Inflammatory macrophage treated with lipopolysaccharide for 1 hour (primary cell): ENCODE results near the gene BPIFB6.
A peak's percentile ranks its signal among the peaks of the same experiment; 100 is the strongest.

Source experiments
- DNase-seq, 2 donors: peaks; one replicate each; pipeline ENCODE4 v3.0.0-alpha.2; 2020 to 2022

The BPIFB6 gene

DNA sequence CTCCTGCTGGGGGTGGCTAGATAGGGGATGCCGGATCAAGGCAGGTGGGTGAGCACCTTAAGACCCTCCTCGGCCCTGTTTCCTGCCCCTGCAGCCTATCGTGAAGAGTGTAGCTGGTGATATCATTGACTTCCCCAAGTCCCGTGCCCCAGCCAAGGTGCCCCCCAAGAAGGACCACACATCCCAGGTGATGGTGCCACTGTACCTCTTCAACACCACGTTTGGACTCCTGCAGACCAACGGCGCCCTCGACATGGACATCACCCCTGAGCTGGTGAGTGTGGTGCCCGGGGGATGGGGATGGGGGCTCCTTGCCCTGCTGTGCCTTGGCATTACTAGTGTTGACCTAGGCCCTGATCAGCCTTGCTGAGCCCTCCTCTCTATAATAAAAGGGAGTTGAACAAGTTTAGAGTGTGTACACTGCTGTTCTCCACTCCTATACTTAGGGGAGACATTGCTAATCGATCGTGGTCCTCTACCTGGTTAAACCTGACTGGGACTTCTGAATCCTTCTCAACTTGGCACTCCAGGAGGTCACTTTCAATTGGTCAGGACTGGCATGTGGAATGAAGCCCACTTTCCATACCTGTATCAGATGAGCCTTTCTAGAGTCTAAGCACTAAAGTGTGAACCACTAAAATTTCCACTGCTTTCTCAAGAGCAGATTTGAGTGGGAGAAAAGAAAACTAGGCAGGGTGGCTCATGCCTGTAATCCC is 33.3 kb downstream of the BPIFB6 start:
- DNase-seq, result no peak

DNA sequence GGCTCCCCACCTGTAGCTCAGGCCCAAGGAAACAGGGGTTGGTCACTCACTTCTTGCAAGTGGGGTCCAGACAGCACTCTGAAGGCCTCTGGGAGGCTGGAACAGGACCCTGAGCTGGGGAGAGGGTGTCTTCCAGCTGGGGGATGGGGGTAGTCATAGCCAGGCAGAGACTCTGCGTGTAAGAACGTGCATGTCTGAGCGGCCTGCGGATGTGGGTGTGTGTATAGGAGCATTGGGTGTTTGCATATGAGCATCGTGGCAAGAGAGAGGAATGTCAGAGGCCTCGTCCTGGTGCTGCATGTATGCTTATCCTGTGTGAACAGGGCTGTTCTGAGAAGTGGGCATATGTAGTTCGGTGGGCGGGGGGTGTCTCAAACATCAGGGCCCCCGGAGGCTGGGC is 34.3 kb downstream of the BPIFB6 start:
- no peak for DNase-seq

DNA sequence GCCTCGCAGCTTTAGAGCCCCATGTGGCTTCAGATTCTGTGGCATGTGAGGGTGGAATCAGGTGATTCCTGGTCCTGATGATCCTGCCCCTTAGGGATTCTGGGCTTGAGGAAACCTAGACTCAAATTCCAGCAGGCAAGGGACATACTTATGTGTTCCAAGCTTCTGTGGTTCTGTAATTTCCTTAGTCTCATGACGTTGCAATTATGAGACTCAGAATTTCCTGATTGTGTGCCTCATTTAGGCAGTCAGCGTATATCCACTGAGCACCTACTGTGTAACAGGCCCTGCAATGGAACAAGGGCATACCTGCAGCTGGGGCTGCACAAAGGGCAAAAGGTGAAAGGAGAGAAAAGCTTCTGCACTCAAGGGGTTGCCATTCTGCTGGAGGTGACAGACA is 36.4 kb downstream of the BPIFB6 start:
- no peak for DNase-seq

DNA sequence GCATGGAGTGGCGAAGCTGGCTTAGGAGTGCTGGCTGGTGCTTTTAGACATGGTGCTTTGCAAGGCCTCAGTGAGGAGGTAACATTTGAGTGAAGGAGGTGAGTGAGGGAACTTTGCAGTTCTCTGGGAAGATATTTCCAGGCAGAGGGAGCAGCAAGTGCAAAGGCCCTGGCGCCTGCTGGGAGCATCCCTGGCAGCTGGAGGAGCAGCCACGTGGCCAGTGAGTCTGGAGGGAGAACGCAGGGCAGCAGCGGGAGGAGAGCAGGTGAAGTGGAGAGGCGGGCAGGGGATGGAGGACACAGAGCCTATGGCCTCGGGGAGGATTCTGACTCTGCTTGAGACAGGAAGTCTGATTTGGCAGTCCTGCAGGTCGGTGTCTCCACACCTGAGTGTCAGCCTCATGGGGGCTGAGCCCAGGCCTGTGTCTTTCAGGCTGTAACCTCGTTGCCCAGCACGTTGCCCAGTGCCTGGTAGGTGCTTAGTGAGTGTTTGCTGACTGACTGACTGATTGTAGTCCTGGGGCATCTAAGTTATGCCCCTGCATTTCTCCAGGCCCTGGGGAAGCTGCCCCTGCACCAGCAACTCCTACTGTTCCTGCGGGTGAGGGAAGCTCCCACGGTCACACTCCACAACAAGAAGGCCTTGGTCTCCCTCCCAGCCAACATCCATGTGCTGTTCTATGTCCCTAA is 36.9 kb downstream of the BPIFB6 start:
- no peak for DNase-seq

DNA sequence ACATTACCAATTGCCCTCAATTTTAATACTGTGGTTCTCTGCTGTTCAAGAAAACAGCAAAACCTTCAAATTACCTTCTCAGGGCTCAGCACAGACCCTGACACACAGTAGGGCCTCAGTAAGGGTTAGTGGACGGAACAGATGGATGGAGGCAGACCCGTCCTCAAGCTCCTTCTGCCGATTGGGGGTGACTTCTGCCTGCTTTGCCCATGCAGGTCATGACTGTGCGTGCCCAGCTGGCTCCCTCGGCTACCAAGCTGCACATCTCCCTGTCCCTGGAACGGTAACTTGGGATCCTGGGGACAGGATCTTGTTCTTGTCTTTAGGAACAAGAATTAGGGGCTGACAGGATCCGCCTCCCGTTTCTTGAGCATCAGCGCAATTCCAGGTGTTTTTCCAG is 38.2 kb downstream of the BPIFB6 start:
- DNase-seq, result no peak

DNA sequence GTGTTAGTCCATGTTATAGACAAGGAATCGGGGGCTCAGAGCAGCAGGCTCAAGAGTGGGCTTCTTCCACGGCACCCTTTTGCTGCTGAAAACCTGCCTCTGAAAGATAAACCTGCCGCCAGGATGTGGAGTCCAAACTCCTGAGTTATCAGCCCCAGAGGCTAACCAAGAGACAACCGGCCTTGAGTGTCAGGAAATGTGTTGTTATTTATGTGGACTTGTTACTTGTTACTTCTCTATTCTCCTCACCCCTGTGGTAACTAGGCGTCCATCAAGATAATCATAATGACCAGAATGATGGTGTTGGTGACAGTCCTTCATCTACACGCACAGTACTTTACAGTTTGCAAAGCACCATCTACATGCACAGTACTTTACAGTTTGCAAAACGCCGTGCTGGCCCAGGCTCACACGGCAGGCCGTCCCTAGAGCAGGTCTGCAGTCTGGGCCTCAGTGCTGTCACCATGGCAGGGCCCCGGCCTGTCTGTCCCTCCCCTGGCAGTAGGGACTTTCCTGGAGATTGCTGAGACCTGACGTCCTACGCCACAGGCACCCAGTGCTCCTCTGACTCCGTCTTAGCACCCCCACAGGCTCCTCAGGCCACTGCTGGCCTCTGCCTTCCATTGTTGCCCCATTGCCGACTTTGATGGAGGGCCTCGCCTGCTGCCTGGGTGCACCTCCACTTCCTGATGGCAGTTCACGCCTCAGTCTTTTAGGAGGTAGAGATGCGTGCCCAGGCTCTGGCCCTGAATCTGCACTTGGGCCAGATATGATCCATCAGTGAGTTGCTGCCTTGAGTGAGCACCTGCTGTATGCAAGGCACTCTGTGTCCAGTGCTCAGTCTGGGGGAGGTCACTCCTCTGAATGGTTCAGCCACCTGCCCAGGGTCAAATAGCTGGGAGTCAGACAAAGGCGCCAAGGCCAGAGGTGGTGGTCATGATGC is 38.9 kb downstream of the BPIFB6 start:
- no peak for DNase-seq

DNA sequence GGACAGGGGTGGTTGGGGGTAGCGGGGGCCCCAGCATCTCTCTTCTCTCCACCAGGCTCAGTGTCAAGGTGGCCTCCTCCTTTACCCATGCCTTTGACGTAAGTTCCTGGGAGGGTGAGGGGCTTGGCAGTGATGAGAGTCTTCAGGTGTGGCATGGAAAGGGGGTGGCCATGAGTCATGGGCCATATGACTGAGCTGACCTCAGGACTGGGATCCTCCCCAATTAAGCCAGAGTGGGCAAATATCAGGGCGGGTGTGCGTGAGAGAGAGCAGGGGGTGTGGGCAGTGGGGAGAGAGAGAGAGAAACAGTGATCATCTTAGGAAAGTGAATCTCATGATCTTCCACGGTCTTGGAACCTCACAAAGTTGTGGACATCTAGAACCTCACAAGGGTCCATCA is 39.8 kb downstream of the BPIFB6 start:
- no peak for DNase-seq

DNA sequence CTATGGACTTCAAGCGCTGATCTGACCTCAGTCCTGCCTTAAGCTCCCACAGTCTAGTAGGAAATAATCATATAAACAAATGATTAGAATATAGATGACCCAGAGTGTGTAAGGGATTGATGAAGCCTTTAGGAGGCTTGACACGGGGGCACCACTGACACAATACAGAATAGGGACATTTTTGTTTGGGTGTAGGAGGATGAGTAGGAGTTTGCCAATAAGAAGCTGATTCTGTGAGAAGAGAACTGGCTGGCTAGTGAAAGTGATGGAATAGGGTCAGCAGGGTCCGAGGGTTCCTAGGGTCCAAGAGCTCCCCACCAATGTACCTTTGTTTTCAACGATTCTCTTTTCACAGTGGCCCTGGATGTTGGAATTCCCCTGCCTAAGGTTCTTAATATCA is 40.9 kb downstream of the BPIFB6 start:
- no peak for DNase-seq

DNA sequence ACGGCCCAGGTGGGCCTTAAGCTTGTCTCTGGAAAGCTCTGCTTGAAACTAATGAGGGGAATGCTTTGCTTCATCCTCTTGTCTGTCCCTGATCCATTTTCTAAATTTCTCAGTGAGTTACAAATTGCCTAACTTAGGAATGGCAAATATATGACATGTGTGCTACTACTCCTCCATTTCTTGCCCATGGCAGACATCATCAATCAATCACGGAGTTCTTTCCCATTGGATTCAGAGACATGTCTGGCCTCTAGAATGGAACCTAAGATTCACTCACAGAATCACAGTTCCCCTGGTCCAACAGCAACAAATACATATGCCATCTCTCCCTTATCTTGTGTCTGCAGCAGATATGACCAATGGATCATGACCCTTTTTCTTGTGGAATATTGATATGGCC is 41.4 kb downstream of the BPIFB6 start:
- DNase-seq, result no peak

DNA sequence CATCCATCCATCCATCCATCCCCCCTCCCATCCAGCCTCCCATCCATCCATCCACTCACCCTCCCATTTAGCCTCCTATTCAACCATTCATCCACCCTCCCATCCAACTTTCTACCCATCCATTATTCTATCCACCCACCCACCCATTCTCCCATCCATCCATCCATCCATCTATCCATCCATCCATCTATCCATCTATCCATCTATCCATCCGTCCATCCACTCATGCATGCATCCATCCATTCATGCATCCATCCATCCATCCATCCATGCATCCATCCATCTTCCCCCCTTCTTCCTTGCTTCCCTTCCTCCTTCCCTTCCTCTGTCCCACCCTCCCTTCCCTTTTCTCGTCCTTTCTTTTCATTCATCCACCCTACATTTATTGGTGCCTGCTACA is 43.2 kb downstream of the BPIFB6 start:
- no peak for DNase-seq

DNA sequence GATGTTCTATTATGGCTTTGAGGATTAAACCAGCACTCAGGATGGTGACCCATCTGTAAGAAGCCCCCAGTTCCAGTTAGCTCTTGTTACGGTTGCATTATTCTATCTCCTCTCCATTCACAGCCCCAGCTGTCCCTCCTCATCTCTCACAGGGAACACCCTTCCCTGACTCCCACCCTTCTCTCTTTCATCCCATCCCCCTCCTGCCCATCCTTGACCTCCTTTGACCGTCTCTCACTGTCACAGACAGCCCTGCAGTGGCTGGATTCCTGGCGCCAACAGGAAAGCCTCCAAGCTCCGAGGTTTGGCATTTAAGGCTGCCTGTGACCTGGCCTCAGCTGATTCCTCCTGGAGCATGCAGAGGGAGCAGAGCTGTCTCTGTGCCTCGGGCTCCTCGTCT is 43.8 kb downstream of the BPIFB6 start:
- no peak for DNase-seq

DNA sequence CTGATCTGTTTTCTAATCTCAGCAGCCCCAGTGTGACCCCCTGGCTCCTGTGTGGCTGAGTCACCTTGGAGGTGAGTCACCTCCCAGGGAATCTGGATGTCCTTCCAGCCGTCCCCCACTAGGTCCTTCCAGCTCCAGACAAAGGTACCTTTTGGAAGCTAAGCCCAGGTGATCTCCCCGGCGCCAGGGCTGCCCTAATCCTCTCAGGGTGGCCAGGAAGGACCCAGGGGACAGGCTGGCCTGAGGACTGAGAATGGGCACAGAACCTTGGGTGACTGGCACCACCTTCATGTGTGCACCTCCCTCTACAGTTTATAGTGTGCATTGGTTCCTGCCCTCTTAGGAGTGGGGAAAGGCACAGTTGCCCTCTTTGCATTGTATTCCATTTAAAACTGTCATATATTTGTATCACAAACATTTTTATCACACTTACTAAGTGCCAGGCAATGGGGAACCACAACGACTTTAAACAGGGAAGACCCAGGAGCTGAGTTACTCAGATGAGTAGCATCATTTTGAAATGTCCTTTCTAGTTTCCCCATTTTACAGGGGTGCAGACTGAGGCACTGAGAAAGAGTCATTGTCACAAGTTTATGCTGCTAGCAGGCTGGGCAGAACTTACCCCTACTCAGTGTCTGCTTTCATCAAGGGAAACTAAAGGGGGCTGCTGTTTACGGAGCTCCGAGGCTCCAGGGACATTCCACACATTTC is 45.4 kb downstream of the BPIFB6 start:
- DNase-seq, result peak; percentile 17 to 30

DNA sequence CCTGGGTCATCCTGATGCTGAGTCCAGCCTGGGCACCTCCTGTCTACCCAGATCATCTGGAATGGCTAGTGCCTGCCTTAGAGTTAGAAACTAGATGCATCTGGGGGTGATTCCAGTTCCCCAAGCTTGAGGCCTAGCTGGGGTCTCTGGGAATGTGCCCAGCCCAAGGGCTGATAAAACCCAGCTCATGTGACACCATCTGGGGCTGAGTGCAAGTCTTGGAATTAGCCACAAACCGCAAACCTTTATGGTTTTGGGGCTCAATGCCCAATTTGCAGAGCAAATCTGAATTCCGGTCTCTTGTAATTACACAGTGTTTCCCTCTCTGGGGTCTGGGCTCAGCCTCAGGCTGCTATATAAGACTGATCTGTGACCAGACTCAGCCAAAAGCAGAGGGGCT is 47.8 kb downstream of the BPIFB6 start, which contains the start of gene BPIFB4:
Gene BPIFB4 (plus strand): TSS at position 385 of the 400 bp plus-strand sequence. CDS start 1,884 bp downstream, outside the sequence.
- DNase-seq, result no peak

DNA sequence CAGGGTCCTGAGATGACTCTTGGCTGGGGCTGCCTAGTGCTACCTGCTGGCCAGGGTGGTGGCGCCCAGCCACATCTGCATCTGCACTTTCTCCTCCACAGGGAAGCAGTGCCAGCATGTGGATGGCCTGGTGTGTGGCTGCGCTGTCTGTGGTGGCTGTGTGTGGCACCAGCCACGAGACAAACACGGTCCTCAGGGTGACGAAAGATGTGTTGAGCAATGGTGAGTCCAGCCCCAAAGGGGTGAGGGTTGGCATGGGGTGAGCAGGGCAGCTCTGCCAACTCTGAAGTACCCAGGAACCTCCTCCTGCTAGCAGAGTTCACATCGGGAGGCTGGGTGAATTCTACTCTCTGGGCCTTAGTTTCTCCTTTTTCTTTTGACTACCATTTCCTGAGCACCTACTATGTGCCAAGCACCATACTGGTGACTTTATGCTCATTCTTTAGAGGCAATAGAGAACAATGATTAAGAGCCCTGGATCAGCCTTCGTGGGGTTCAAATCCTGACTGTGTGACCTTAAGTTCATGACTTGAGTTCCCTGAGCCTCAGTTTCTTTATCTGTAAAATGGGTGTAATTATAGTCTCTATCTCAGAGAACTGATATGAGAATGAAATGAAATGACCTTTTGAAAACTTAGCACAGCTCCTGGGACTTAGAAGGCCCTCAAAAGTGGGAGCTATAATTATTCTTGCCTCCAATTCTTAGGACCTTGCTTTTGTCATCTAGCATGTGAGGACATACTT is 50.1 kb downstream of the BPIFB6 start:
- no peak for DNase-seq

DNA sequence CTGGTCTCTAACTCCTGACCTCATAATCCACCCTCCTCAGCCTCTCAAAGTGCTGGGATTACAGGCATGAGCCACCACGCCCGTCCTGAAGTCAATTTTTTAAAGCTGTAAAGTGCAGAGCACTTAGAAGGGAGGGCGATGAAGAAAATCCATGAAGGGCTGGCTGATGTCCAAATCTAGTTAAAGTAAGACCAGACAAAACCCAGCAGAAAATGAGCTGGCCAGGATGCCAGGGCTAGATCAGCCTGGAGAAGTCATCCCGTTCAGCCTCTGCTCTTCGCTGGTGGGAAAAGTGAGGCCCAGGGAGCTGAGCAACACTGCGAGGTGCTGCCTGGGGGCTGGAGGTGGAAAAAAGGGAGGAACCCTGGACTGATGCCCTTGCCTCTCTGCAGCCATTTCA is 51.1 kb downstream of the BPIFB6 start:
- DNase-seq, result no peak

DNA sequence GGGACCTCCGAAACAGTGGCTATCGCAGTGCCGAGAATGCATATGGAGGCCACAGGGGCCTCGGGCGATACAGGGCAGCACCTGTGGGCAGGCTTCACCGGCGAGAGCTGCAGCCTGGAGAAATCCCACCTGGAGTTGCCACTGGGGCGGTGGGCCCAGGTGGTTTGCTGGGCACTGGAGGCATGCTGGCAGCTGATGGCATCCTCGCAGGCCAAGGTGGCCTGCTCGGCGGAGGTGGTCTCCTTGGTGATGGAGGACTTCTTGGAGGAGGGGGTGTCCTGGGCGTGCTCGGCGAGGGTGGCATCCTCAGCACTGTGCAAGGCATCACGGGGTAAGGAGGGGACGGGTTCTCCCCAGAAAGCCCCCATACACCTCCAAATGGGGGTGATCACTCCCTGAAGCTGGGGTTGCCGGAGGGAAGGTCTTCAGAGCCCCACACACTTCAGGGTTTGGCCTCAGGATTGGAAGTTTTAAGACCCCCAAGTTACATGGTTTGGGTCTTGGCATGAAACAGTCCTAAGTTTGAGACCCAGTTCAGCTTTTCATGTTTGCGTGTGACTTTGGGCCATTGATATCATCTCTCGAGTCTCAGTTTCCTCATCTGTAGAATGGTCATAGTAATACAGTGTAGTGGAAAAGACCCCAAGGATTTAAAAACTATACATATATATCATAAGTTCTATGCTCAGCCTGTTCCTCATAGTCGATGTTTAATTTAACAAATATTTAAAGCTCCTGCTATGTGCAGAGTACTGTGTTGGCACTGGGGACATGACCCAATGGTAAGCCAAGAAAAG is 52.3 kb downstream of the BPIFB6 start:
- DNase-seq, result no peak

DNA sequence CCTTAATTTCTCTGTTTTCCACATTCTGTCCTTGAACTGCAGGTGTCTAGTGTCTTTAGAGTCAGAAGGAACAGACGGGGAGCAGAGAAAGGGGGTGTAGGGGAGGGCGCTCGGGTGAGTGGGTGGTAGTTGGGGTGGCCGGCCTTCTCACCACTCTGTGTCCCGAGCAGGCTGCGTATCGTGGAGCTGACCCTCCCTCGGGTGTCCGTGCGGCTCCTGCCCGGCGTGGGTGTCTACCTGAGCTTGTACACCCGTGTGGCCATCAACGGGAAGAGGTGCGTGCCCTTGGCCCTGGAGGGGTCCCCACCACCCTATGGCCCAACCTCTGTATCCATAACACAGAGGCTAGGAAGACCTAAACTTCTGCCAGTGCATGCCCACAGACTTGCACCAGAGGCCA is 53.3 kb downstream of the BPIFB6 start:
- no peak for DNase-seq

DNA sequence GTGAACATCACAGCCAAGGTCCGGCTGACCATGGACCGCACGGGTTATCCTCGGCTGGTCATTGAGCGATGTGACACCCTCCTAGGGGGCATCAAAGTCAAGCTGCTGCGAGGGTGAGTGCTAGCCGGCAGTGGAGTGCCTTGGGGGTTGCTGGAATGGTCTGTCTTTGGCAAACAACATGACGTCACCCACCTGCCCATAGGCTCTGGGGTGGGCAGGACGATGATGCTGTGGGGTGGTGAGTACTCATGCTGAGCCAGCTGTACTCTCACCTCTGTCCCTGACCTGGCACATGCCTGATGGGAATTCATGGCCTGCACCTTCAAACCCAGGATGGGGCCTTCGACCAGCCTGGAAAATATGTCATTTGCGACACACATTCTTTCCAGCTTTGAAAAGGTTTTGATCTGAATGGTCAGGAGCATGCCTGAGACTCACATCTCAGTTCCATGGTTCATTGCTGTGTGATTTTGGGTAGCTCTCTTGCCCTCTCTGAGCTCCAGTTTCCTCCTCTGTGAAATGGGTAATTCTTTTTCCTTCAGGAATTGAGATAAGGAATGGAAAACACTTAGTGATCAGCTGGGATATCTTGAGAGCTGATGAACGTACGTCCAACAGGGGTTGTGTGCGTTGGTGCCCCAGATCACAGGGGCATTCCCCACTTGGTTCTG is 54.7 kb downstream of the BPIFB6 start:
- no peak for DNase-seq

DNA sequence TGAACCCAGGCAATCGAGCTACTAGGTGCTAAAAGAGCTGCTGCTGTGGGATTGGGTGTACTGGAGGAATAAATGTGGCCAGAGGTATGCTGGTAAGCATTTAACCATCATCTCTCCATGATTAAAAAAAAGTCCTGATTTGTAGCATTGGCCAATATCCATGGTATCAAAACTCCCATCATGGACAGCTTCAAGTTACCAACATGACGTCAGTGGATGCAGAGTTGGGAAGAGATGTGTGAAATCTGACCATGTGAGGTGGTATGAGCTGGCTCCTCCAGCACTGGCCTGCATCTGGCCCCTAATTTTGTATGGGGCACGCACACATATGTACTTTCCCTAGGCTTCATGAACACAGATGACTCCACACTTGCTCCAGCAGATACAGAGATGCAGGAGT is 59.7 kb downstream of the BPIFB6 start:
- no peak for DNase-seq

DNA sequence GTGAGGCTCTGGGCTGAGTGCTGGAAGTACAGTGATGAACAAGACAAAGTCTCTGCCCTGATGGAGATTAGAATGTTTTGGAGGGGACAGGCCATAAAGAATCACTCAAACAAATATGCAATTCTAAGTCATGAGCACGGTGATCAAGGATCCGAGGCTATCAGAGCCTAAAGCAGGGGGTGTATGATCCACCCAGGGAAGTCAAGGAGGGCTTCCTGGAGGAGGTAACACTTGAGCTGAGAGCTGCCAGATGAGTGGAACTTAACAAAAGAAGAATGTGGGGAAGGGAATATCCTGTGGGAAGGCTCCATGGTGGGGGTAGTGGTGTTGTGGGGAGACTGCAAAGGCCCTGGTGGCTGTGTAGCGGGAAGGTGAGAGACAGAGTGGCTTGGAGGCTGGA is 60.2 kb downstream of the BPIFB6 start:
- no peak for DNase-seq

DNA sequence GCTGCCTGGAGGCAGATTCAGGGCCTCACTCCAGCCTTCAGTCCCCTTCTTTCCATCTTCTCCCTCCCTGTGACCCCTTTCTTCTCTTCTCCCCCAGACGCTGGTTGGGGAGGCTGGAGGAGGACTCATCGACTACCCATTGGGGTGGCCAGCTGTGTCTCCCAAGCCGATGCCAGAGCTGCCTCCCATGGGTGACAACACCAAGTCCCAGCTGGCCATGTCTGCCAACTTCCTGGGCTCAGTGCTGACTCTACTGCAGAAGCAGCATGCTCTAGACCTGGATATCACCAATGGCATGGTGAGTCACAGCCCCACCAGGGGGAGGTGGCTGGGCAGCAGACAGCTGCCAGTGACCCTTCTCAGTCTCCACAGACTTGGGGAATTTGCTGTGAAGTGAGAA is 60.9 kb downstream of the BPIFB6 start:
- no peak for DNase-seq
